ENCODE results near the gene MTX3.

The MTX3 gene

GRCh38 chr5:79990598-79991507 lies at the start of gene MTX3:
Gene MTX3 (minus strand): TSS chr5:79991262. CDS start chr5:79991238, 24 bp downstream.
- DNase-seq = peak; percentile 89

GRCh38 chr5:80039650-80040049 lies 48.6 kb upstream of the MTX3 start:
- no peak for DNase-seq

GRCh38 chr5:80037366-80037765 lies 46.3 kb upstream of the MTX3 start:
- DNase-seq = no peak

- no peak for DNase-seq
Observed at GRCh38 chr5:80036615-80037014, 45.6 kb upstream of the MTX3 start.

GRCh38 chr5:80035839-80036238 lies 44.8 kb upstream of the MTX3 start:
- no peak for DNase-seq

GRCh38 chr5:80034962-80035821 lies 44.1 kb upstream of the MTX3 start, which contains the start of gene THBS4:
Gene THBS4 (plus strand): TSS chr5:80035348. CDS start chr5:80035538, 190 bp downstream.
- DNase-seq = no peak

GRCh38 chr5:80034559-80034958 lies 43.5 kb upstream of the MTX3 start:
- DNase-seq = no peak

- DNase-seq = no peak
Observed at GRCh38 chr5:80033513-80033912, 42.5 kb upstream of the MTX3 start.

- DNase-seq = no peak
Observed at GRCh38 chr5:80031109-80031508, 40.0 kb upstream of the MTX3 start.

GRCh38 chr5:80026841-80027240 lies 35.8 kb upstream of the MTX3 start:
- no peak for DNase-seq

GRCh38 chr5:80025069-80025468 lies 34.0 kb upstream of the MTX3 start:
- no peak for DNase-seq

GRCh38 chr5:80010754-80011392 lies 19.8 kb upstream of the MTX3 start:
- no peak for DNase-seq

- no peak for DNase-seq
Observed at GRCh38 chr5:80008995-80009765, 18.1 kb upstream of the MTX3 start.

- DNase-seq = no peak
Observed at GRCh38 chr5:80002677-80003076, 11.6 kb upstream of the MTX3 start.

- no peak for DNase-seq
Observed at GRCh38 chr5:79999722-80000121, 8.7 kb upstream of the MTX3 start.

GRCh38 chr5:79992891-79993657 lies 2.0 kb upstream of the MTX3 start:
- DNase-seq = no peak

- DNase-seq = no peak
Observed at GRCh38 chr5:79990205-79990597, 861 bp downstream of the MTX3 start.

- DNase-seq = no peak
Observed at GRCh38 chr5:79986260-79986659, 4.8 kb downstream of the MTX3 start.

GRCh38 chr5:79985288-79985687 lies 5.8 kb downstream of the MTX3 start:
- no peak for DNase-seq

- DNase-seq = no peak
Observed at GRCh38 chr5:79984363-79984762, 6.7 kb downstream of the MTX3 start.

- DNase-seq = no peak
Observed at GRCh38 chr5:79983618-79984017, 7.4 kb downstream of the MTX3 start.

GRCh38 chr5:79982136-79982535 lies 8.9 kb downstream of the MTX3 start:
- DNase-seq = no peak

All from activated CD8-positive, alpha-beta memory T cell treated with anti-CD3 and anti-CD28 coated beads, Interleukin-2, amount 50 U/mL, for 4 hours (primary cell).